ENCODE measurements around the gene CDK13. TPM values are rescaled to one million over a fixed set of nuclear protein-coding genes. Genes with fewer than 3 reads are reported as not detected.

The CDK13 gene
- total RNA-seq, 1 donor from 2014 or later = 87.4 TPM

GRCh38 chr7:39922580-39922979 is 27.5 kb upstream of the CDK13 start:
- H3K27me3 ChIP-seq = no peaks in the 10 kb centered on the region
- intact Hi-C loops (cut with DNase I) = no loop called here
- H3K4me3 ChIP-seq = no peak overlapping the region
- H3K27ac ChIP-seq = no peak overlapping the region
- no peak for TF ChIP-seq POLR2AphosphoS5 (IDR thresholded peaks at IDR 0.05; ENCODE audit: insufficient read depth in 1 of 2, low read depth in 1 of 2)
- no peak for TF ChIP-seq CTCF (IDR thresholded peaks at IDR 0.05)
- TF ChIP-seq POLR2A (IDR thresholded peaks at IDR 0.05) = no peak
- DNase-seq (ENCODE audit: extremely low spot score in 2 of 2) = no peak
- peaks cover 5% of the 10 kb centered on the region for H3K4me1 ChIP-seq
- H3K36me3 ChIP-seq = no peaks in the 10 kb centered on the region
- H3K9me3 ChIP-seq = no peaks in the 10 kb centered on the region

GRCh38 chr7:39923091-39923490 is 27.0 kb upstream of the CDK13 start:
- H3K36me3 ChIP-seq = no peaks in the 10 kb centered on the region
- peaks cover 5% of the 10 kb centered on the region for H3K4me1 ChIP-seq
- no peak for DNase-seq (ENCODE audit: extremely low spot score in 2 of 2)
- intact Hi-C loops (cut with DNase I) = no loop called here
- H3K27ac ChIP-seq = no peak overlapping the region
- TF ChIP-seq POLR2A (IDR thresholded peaks at IDR 0.05) (no peak), CTCF (IDR thresholded peaks at IDR 0.05) (no peak), POLR2AphosphoS5 (IDR thresholded peaks at IDR 0.05; ENCODE audit: insufficient read depth in 1 of 2, low read depth in 1 of 2) (no peak)
- H3K9me3 ChIP-seq = no peaks in the 10 kb centered on the region
- no peaks in the 10 kb centered on the region for H3K27me3 ChIP-seq
- H3K4me3 ChIP-seq = no peak overlapping the region

GRCh38 chr7:39924122-39924521 is 25.9 kb upstream of the CDK13 start:
- Histone ChIP-seq H3K4me1 (peaks cover 5% of the 10 kb centered on the region), H3K27me3 (no peaks in the 10 kb centered on the region), H3K36me3 (no peaks in the 10 kb centered on the region), H3K4me3 (no peak overlapping the region), H3K27ac (no peak overlapping the region), H3K9me3 (no peaks in the 10 kb centered on the region)
- DNase-seq (ENCODE audit: extremely low spot score in 2 of 2) = no peak
- TF ChIP-seq POLR2A (IDR thresholded peaks at IDR 0.05) (no peak), POLR2AphosphoS5 (IDR thresholded peaks at IDR 0.05; ENCODE audit: insufficient read depth in 1 of 2, low read depth in 1 of 2) (no peak), CTCF (IDR thresholded peaks at IDR 0.05) (no peak)
- intact Hi-C loops (cut with DNase I) = no loop called here

- Histone ChIP-seq H3K4me3 (no peak overlapping the region), H3K27me3 (no peaks in the 10 kb centered on the region), H3K27ac (no peak overlapping the region), H3K4me1 (peaks cover 5% of the 10 kb centered on the region), H3K9me3 (no peaks in the 10 kb centered on the region), H3K36me3 (no peaks in the 10 kb centered on the region)
- no peak for DNase-seq (ENCODE audit: extremely low spot score in 2 of 2)
- no peak for TF ChIP-seq POLR2A (IDR thresholded peaks at IDR 0.05)
- no peak for TF ChIP-seq CTCF (IDR thresholded peaks at IDR 0.05)
- no peak for TF ChIP-seq POLR2AphosphoS5 (IDR thresholded peaks at IDR 0.05; ENCODE audit: insufficient read depth in 1 of 2, low read depth in 1 of 2)
- intact Hi-C loops (cut with DNase I) = no loop called here
Observed at GRCh38 chr7:39926111-39926510, 23.9 kb upstream of the CDK13 start.

GRCh38 chr7:39927018-39927417 is 23.0 kb upstream of the CDK13 start:
- H3K9me3 ChIP-seq = no peaks in the 10 kb centered on the region
- H3K4me3 ChIP-seq = no peak overlapping the region
- TF ChIP-seq POLR2A (IDR thresholded peaks at IDR 0.05) (no peak), POLR2AphosphoS5 (IDR thresholded peaks at IDR 0.05; ENCODE audit: insufficient read depth in 1 of 2, low read depth in 1 of 2) (no peak), CTCF (IDR thresholded peaks at IDR 0.05) (no peak)
- H3K36me3 ChIP-seq = no peaks in the 10 kb centered on the region
- DNase-seq (ENCODE audit: extremely low spot score in 2 of 2) = no peak
- H3K4me1 ChIP-seq = peaks cover 5% of the 10 kb centered on the region
- intact Hi-C loops (cut with DNase I) = no loop called here
- H3K27ac ChIP-seq = no peak overlapping the region
- no peaks in the 10 kb centered on the region for H3K27me3 ChIP-seq

All from vagina (tissue), 2 donors.